MM.1S (cell line): ENCODE results near the gene GRIN3A.

ENCODE experiments used
- EZH2 ChIP-seq: fragments of 300-600 bp; sonication (generic); optimal IDR thresholded peaks from 2 replicates; pipeline ENCODE3; 2017; ENCODE audit warnings: low read depth, mild to moderate bottlenecking, antibody characterized with exemption, low read length, mixed read lengths
- EZH2phosphoT487 ChIP-seq: fragments of 300-600 bp; sonication (generic); IDR thresholded peaks from 2 replicates; pipeline ENCODE4 v1.6.1; 2018; ENCODE audit warnings: antibody characterized with exemption, low read length
- TF ChIP-seq, protein P1 (sequence below): fragments of 300-600 bp; sonication (generic); IDR thresholded peaks from 2 replicates; pipeline ENCODE4 v1.5.1; 2016; ENCODE audit warnings: antibody characterized with exemption, low read length, mixed read lengths

DNA sequence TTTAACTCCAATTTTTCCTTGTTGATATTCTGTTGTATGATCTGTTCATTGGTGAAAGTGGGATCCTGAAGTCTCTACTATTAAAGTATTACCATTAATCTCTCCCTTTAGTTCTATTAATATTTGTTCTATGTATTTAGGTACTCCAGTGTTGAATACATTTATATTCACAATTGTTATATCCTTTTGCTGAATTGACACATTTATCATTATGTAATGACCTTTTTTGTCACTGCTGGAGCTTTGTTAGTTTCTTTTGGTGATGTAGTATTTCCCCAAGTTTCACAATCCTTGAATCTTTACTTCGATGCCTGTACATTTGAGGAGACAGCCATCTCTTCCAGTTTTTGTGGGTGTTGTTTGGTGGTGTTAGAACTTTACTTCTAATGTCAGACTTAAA lies 90.0 kb downstream of the GRIN3A start:
- TF ChIP-seq, protein P1, sequence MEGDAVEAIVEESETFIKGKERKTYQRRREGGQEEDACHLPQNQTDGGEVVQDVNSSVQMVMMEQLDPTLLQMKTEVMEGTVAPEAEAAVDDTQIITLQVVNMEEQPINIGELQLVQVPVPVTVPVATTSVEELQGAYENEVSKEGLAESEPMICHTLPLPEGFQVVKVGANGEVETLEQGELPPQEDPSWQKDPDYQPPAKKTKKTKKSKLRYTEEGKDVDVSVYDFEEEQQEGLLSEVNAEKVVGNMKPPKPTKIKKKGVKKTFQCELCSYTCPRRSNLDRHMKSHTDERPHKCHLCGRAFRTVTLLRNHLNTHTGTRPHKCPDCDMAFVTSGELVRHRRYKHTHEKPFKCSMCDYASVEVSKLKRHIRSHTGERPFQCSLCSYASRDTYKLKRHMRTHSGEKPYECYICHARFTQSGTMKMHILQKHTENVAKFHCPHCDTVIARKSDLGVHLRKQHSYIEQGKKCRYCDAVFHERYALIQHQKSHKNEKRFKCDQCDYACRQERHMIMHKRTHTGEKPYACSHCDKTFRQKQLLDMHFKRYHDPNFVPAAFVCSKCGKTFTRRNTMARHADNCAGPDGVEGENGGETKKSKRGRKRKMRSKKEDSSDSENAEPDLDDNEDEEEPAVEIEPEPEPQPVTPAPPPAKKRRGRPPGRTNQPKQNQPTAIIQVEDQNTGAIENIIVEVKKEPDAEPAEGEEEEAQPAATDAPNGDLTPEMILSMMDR, result no peak
- no peak for TF ChIP-seq EZH2phosphoT487
- no peak for TF ChIP-seq EZH2
